Stimulated activated CD8-positive, alpha-beta memory T cell treated with anti-CD3 and anti-CD28 coated beads, Interleukin-12 subunit alpha, Interleukin-12 subunit beta, amount 100 ng/mL, for 24 hours (primary cell): ENCODE data around the gene L1CAM.

Source experiments
- DNase-seq: peaks from one replicate; pipeline ENCODE4 v3.0.0-alpha.2; 2020; ENCODE audit errors: extremely low read depth

The L1CAM gene, protein sequence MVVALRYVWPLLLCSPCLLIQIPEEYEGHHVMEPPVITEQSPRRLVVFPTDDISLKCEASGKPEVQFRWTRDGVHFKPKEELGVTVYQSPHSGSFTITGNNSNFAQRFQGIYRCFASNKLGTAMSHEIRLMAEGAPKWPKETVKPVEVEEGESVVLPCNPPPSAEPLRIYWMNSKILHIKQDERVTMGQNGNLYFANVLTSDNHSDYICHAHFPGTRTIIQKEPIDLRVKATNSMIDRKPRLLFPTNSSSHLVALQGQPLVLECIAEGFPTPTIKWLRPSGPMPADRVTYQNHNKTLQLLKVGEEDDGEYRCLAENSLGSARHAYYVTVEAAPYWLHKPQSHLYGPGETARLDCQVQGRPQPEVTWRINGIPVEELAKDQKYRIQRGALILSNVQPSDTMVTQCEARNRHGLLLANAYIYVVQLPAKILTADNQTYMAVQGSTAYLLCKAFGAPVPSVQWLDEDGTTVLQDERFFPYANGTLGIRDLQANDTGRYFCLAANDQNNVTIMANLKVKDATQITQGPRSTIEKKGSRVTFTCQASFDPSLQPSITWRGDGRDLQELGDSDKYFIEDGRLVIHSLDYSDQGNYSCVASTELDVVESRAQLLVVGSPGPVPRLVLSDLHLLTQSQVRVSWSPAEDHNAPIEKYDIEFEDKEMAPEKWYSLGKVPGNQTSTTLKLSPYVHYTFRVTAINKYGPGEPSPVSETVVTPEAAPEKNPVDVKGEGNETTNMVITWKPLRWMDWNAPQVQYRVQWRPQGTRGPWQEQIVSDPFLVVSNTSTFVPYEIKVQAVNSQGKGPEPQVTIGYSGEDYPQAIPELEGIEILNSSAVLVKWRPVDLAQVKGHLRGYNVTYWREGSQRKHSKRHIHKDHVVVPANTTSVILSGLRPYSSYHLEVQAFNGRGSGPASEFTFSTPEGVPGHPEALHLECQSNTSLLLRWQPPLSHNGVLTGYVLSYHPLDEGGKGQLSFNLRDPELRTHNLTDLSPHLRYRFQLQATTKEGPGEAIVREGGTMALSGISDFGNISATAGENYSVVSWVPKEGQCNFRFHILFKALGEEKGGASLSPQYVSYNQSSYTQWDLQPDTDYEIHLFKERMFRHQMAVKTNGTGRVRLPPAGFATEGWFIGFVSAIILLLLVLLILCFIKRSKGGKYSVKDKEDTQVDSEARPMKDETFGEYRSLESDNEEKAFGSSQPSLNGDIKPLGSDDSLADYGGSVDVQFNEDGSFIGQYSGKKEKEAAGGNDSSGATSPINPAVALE

DNA sequence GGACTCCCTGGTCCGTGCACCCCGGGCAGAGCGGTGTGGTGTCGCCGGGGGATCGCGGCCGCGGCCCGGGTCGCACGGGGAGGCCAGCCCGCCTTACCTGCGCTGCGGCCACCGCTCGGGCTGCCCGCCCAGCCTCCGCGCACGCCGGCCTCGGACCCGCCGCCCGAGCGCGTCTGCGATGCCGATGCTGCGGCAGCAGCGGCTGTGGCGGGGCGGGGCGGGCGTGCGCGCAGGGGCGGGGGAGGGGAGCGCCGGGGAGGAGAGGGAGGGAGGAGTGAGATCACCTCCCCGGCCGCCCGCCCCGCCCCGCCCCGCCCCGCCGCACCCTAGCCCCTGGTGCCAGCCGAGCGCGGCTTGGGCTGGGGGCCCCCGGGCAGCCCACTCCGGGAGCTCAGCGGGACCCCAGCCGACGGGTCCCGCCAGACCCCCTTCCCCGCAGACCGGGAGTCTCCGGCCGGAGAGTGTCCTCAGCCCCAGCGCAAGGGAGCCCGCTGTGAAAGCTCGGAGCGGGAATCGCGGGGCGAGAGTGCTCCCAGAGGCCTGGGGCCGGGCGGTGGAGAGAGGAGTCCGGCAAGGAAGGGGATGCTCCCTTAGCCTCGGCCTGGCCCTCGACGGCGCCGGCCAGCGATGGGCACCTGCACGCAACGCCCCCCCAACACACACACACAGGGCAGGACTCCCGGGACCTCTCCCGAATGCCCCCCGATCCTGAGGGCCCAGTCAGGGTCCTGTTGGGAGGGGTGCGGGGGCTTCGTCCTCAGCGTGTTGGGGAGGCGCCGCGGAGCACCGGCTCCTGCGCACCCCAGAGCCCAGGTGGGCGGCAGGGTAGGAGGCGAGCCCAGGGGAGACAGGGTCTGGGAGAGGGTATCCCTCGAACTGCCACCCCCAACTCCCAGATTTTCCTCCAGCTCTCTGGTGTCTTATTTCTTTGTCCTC, at the start of gene L1CAM:
TSS of gene L1CAM (minus strand) at position 206 of the 936 bp plus-strand sequence. CDS start 10,337 bp downstream, outside the sequence.
- DNase-seq = no peak

DNA sequence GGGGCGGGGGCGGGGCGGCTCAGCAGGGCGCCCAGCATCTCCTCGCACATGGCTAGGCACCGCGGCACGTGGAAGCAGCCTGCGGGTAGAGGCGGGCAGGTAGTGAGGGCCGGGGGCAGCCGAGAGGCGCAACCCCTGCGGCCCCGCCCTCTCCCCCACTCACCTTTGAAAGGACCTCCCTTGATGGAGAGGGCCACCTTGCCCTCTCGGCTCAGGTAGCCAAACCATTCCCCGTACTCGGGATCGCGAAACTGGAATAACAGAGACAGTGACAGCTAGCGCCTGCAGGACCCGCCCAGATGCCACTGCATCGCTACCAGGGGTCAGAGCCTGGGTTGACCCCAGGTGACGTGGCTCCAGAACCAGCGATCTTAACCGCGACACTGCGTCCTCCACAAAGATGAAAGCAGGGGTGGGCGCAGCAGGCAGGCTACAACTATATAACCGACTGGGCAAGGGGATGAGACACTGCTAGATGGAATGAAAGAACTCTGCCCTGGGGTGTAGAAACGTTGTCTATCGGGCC, 49.4 kb upstream of the L1CAM start:
- no peak for DNase-seq

DNA sequence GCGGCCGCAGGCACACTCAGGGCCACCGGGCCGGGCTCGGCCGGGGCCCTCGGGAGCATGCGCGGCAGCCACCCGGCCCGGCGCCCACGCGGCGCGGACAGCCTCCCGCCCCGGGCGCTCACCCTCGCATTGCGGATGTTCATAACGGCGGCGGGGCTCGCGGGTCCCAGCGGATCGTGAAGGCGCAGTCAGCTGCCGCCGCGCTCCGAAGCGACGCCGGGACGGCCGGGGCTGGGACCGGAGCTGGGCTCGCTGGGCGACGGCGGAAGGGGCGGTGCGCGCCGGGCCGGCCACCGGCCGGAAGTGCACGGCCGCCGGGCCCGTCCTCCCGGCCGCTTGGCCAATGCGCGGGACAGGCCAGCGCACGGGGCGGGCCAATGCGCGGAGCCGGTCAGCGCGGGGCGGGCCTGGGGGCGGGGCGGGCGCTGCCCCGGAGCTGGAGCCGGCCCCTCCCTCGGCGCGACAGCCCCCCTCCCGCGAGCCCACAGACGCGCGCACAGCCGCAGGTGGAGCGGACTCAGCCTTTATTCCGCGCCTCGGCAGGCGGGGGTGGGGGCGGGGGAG, 48.9 kb upstream of the L1CAM start, which contains the start of gene NAA10:
TSS of gene NAA10 (minus strand) at position 276 of the 564 bp plus-strand sequence. CDS start at position 143, 133 bp downstream.
- no peak for DNase-seq

DNA sequence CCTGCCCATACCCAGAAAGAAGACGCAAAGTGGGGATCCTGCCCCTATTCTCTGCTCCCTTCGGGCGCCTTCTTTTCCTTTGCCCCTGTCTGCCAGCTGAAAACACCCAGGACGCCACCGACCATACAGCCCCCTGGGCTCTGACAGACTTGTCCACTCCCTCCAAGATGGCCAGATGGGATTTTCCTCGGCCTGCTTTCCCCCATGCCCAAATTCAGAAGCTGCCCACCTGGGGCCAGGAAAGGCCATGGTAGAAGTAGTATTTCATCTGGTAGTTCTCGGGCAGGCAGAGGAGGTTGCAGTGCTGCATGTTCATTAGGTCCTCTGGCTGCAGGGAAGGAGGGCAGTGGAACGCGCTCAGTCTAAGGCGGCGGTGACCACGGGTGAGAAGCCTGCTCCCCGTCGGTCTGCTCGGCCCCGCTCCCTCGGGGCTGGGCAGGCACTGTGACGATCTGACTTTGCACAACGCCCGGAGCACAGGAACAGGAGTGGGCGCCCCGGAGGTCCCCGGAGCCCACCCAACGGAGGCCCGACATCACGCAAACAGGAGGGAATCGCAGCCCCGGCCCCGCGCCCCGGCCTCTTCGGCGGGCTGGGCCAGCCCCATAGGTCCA, 48.3 kb upstream of the L1CAM start:
- DNase-seq = no peak

DNA sequence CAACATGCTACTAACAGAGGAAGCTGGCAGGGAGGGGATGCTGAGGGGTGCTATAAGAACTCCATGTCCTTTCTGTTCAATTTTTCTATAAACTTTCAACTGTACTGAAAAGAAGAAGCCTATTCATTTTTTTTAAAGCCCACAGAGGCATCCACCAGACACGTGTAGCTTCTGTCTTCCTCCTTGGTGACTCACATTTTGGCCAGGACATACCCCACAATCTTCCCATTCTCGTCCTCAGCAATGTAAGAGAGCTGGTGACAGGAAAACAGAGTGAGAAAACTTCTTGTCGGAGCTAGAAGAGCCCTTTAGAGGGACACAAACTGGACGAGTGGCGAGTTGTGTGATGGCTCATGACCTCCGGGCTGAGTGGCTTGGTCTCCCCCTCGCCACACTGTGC, 47.8 kb upstream of the L1CAM start:
- DNase-seq = no peak

DNA sequence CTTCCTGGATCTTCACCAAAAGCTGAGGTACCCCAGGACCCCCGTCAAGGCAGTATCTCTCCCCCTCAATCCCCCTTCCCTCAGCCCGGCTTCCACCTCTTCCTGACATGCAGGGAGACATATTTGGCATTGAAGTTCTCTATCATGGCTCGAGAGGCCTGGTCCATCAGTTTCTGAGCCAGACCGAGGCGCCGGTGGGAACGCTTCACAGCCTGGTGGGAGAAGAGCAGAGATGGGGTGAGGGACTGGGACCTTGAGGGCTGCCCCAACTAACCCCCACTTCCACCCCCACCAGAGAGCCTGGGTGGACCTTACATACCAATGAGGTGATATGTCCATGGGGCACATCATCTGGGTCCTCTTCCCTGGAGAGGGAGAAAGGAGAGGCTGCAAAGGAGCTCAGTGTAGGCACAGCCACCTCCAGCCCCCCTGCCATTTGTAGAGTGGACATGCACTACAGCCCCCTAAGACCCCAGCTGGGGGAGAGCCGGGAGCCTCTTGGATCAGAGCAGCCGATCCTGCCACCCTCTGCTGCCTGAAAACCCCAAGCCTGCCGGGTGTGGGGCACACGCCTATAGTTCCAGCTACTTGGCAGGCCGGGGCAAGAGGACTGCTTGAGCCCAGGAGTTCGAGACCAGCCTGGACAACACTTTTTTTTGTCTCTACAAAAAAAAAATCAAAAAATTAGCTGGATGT, 46.4 kb upstream of the L1CAM start:
- DNase-seq = no peak

DNA sequence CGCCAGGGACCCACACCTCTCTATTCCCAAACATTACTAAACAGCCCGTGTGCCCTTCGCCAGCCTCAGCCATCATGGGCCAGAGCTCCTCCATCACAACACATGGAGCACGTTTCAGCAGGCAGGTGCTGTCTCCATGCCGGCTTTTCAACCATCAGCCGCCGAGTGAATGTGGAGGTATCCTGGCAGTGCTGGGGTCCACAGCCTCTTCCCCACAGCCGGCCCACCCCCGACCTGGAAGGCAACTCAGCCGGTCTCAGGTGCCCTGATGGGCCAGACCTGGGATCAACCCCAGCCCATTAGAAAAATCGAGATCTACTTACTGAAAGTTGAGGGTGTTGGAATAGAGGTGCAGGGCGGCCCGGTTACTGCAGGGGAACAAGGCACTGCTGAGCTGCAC, 45.8 kb upstream of the L1CAM start:
- DNase-seq = no peak

DNA sequence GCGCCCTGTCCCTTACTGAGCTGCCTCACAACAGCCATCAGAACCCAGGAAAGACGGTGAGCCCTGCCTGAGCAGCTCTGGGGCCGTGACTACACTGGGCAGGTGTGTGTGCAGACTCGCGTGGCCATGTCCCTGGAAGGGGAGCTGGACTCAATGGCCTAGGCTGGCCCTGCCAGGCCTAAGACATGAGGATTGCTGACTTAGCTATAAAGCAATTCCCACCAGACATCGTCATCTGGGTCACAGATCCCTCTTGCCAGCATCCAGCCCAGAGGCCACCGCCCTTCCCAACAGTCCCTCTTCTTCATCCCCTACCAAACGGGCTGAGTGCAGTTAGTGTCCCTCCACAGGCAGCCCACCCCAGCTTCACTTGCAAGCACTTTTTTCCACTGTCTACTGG, 45.2 kb upstream of the L1CAM start:
- DNase-seq = no peak

DNA sequence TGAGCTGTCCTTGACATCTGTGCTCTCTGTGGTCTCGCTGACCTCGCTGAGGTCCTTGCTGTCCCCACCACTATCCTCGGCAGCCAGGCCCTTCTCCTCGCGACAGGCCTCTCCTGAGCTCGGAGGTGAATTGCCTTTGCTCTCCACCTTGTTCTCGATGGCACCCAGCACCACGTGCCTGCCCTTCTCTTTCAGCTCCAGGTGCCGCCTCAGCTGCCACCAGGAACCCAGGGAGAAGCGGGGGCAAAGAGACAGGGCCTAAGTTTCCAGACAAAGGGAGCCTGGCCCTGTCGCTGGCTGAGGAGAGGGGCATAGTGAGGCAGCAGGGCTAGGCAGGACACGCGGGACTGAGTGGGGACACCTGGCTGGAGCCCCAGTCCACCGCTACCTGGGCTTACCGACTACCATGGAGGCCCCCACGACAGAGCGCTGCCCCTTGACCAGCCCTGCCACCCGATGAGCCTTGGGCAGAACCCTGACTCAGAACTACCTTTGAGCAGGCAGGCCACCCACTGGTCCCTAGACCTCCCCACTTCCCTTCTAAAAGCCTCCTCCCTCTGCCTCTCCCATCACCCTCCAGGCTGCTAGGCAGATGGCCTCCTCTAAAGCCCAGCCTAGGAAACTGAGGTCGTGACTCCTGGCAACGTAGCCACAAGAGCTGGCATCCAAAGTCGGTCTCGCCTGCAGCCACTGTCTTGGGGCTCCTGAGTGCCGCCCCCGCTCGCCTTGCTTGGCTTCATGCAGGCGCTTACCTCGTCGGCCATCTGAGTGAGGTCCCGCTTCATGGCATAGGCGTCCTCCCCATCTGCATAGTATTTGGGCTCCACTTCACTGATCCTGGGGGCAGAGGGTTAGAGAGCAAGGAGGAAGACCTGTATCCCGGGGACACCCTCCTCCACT, 44.3 kb upstream of the L1CAM start:
- DNase-seq = no peak

DNA sequence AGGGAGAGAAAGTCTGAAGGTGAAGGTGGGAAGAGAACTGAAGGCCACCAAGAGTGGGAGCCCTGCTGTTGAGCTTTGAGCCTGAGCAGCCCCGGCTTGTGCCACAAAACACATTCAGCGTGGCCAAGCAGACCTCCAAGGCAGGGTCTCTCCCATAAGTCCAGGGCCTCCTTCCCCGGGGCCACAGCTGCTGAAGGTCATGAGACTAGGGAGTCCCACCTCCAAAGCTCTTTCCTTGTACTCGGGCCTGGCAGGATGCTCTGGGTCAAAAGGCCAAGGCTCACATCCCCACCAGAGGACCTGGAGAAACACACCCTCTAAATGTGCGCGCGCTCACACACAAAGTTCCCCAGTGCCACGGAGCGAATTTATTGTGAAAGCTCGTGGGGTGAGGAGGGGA, 43.6 kb upstream of the L1CAM start:
- DNase-seq = no peak

DNA sequence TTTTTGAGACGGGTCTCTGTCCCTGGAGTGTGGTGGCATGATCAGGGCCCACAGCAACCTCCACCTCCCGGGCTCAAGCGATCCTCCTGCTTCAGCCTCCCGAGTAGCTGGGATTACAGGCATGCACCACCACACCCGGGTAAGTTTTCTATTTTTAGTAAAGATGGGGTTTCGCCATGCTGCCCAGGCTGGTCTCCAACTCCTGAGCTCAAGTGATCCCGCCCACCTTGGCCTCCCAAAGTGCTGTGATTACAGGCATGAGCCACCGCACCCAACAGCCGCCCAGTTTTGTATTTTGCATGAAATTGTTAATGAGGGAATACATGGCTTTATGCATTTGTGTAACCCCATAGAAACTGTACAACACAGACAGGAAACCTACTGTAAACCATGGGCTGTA, 42.9 kb upstream of the L1CAM start:
- DNase-seq = no peak

DNA sequence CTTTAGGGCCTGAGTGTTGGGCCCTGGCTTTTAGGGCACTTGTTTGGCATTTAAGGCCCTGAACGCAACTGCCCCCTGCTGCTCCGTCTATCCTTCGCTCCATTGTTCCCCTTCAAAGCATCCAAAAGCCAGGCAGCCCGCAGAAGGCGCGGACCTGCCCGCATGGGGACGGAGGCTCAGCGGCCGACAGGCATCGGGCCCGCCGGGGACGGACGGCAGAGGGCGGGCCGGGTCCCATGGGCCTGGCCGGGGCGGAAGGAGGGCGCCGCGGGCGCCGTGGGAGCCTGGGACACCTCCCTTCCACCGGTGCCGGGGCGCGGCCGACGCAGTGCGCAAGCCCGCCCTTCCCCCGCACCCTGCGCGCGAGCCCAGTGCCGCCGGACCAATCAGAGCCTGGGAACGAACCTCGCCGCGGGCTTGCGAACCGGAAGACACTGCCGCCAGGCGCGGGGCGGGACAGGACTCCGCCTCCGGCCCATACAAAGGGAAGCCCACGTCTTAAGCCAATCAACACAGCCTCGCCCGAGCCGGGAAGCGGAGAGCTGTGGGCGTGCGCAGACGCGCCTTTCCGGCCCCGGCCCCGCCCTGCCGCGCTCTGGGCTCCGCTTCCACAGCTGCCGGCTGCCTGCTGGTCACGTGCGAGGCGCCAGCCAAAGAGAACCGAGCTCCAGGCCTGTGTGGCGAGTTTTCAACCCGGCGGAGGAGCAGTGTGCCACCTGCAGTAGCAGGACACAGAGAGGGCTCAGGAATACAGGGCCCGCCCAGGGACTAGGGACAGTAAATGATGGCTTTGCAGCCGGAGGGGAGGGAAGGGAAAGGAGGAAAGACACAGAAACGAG, 42.2 kb upstream of the L1CAM start:
- peak; percentile 71 for DNase-seq

DNA sequence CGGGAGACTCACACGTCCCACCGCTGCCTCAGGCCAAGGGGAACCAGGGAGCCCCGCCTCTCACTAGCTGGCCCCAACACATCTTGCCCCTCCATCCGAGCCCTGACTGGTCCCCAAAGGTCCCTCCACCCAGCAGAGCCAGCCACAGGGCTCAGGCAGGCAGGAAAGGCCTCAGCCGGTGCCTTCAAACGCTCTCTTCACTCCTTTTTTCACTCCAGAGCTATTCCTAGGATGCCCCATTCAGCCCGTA, 41.6 kb upstream of the L1CAM start:
- DNase-seq = no peak

DNA sequence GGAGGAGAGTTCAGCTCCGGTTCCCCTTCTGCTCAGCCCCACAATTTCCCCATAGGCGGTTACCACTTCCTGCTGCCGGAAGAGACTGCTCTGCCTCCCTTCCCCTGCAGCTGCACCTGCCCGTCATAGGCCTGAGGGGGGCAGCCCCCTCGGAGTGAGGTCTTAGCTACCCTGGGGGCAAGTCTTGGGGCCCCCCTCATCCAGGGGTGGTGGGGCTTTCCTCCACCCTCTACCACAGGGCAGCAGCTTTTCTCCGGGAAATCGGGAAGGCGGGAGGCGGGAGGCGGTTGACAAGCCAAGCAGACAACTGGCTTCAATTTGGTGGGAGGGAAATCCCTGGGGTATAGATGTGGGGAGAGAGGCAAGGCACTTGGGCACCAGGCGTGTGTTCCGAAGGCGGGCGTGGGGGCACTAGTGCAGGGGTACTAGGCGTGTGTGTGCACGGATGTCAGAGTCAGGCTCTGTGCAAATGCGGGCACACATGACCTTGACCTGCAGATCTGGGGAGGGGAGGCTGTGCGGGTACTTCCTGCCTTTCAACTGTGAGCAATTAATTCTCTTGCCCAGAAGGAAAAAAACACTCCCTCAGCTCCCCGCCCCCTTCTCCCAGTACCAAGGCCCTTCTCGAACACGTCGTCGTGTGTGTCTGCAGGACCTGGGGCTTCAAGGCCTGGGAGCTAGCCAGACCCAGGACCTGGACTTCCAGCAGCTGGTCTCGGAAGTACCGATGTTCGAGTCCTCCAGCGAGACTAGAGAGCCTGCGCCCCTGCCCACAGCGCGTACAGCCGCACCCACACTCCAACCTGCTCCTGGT, 41.1 kb upstream of the L1CAM start:
- no peak for DNase-seq

DNA sequence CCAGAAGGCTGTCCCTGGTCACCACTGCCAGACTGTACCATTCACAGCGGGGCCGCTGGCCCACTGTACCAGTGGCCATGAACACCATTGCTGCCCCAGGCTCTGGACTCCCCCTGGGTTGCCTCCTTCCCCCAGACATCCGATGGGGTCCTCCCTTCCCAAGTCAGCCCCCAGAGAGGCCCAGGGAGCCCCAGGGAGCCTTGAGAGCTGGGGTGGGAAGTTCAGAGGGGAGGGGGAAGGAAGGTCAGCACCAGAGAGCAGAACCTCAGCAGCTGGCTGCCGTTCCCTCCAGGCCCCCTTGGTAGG, 40.5 kb upstream of the L1CAM start:
- DNase-seq = no peak

DNA sequence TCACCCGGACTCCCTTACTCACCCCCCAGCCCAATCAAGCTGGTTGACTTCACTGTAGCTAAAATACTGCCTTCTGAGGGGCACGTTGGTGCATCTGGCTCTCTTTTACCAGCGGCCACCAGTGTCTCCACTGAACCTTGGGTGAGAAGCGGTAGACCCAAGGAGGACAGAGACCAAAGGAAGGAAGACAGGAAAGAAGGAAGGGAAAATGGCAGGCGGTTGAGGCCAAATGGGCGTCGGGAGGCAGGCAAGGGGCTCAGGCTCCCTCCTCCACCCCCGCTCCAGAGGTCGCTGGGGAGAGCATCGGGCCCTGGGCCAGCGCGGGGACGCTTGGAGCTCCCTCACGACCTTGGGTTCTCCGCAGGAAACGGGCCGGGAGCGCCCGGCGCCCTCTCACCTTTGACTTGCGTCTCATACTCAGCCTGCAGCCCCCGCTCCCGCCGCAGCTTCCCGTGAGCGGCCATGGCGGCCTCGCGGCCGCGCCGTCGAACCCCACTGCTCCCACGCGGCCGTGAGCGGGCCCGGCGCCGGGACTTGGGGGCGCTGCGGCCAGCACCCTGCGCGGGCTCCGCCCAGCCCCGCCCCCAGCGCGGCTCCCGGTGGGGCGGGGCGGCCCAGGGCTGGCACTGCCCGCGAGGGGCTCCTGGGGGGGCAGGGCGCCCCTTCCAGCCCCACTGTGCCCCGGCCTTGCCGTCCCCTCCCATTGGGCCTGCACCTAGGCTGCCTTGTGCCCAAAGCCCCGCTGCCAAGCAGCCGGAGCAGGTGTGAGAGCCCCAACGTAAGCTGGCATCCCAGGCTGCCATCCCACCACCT, 40.0 kb upstream of the L1CAM start, which contains the start of gene ARHGAP4:
TSS of gene ARHGAP4 (minus strand) at position 526 of the 813 bp plus-strand sequence. CDS start at position 464, 62 bp downstream.
- no peak for DNase-seq
